HCT116 (cell line): ENCODE data around the gene ZNF282. TPM values are rescaled to one million over a fixed set of nuclear protein-coding genes. Genes with fewer than 3 reads are reported as not detected.

ENCODE experiments used
- ATAC-seq: fragments of 200-7000 bp; cut with Tn5 transposase; 2 replicates; pipeline ENCODE4 v1.9.1; 2020; ENCODE audit warnings: mild to moderate bottlenecking, moderate library complexity
- BruUV-seq: library from RNA; stranded (reverse); fragments of 400-500 nt; replicated peaks from 2 replicates; lab custom pipeline; 2021; lab: Mats Ljungman, UMichigan
- CTCF ChIA-PET: fragments of 300-600 bp; sonication (Branson Sonifier 250); formaldehyde crosslinking; loops from one replicate; lab custom pipeline; 2021; ENCODE audit warnings: antibody characterized with exemption; lab: Charles Lee
- POLR2A ChIA-PET: fragments of 300-600, 350-600 bp; sonication (Branson Sonifier 250); formaldehyde crosslinking; loops from one replicate; lab custom pipeline; 2021; ENCODE audit warnings: antibody characterized with exemption; lab: Charles Lee
- RAD21 ChIA-PET, 2 experiments: fragments of 300-600 bp; sonication (Branson Sonifier 250); formaldehyde crosslinking; loops; one replicate each; lab custom pipeline; 2023; ENCODE audit warnings: low total read pairs in 2 of 2; ENCODE audit not compliant: uncharacterized antibody in 2 of 2, unreplicated experiment in 2 of 2, low non-redundant PET in 1 of 2; lab: Charles Lee
- DNase-seq: peaks from one replicate; pipeline ENCODE4 v3.0.0-alpha.2; 2010; ENCODE audit warnings: low read depth, low spot score
- H2AFZ ChIP-seq: fragments of 200-600 bp; shearing (Covaris generic), sonication (generic); 2 replicates; pipeline ENCODE4 v1.6.1; 2017; ENCODE audit warnings: low read depth, mixed run types, mixed read lengths, antibody characterized with exemption, low read length; ENCODE audit not compliant: poor library complexity, severe bottlenecking
- H3K27ac ChIP-seq: 2 replicates; pipeline ENCODE4 v1.5.1; 2012; ENCODE audit warnings: low read depth, low read length
- H3K27me3 ChIP-seq: fragments of 200-600 bp; sonication (generic); 2 replicates; pipeline ENCODE4 v1.6.1; 2016; ENCODE audit warnings: mixed run types, low read length, mixed read lengths; ENCODE audit not compliant: insufficient read depth
- H3K36me3 ChIP-seq, 2 experiments: fragments of 200-500 bp in 1 of 2; fragments of 200-600 bp in 1 of 2; sonication (Bioruptor generic) in 1 of 2; sonication (generic) in 1 of 2; 2 replicates each; pipeline versions ENCODE4 v1.5.1 to v1.6.1; 2014 to 2016; ENCODE audit warnings: low read length in 2 of 2, inconsistent platforms in 1 of 2, mixed read lengths in 1 of 2, mixed run types in 1 of 2; ENCODE audit not compliant: insufficient read depth in 2 of 2, control insufficient read depth in 1 of 2
- H3K4me1 ChIP-seq, 2 experiments: fragments of 200-600 bp in 1 of 2; sonication (generic) in 1 of 2; 2 replicates each; pipeline versions ENCODE4 v1.5.1 to v1.6.1; 2012 to 2017; ENCODE audit warnings: low read length in 2 of 2, inconsistent platforms in 1 of 2, mild to moderate bottlenecking in 1 of 2, mixed read lengths in 1 of 2, mixed run types in 1 of 2, moderate library complexity in 1 of 2; ENCODE audit not compliant: insufficient read depth in 2 of 2, control insufficient read depth in 1 of 2
- H3K4me2 ChIP-seq: fragments of 200-600 bp; sonication (generic); 2 replicates; pipeline ENCODE4 v1.6.1; 2017; ENCODE audit warnings: mixed run types, low read length, mixed read lengths
- H3K4me3 ChIP-seq, 2 experiments: fragments of 200-600 bp in 1 of 2; sonication (generic) in 1 of 2; replicated peaks in 1 of 2; 2 replicates each; pipeline ENCODE4 v1.5.1; 2011 to 2016; ENCODE audit warnings: low read length in 2 of 2, control low read depth in 1 of 2, low read depth in 1 of 2, mild to moderate bottlenecking in 1 of 2, mixed read lengths in 1 of 2, mixed run types in 1 of 2
- H3K79me2 ChIP-seq: fragments of 200-600 bp; sonication (generic); 2 replicates; pipeline ENCODE4 v1.6.1; 2017; ENCODE audit warnings: mild to moderate bottlenecking, mixed run types, low read length, moderate library complexity, mixed read lengths; ENCODE audit not compliant: insufficient read depth
- H3K9ac ChIP-seq: fragments of 200-600 bp; sonication (generic); 2 replicates; pipeline ENCODE4 v1.6.1; 2016; ENCODE audit warnings: low read length, mixed read lengths
- H3K9me2 ChIP-seq: fragments of 200-600 bp; sonication (generic), shearing (Covaris generic); 2 replicates; pipeline ENCODE4 v1.6.1; 2017; ENCODE audit warnings: mixed run types, mild to moderate bottlenecking, moderate library complexity; ENCODE audit not compliant: insufficient read depth
- H3K9me3 ChIP-seq, 2 experiments: fragments of 200-500 bp in 1 of 2; fragments of 200-600 bp in 1 of 2; sonication (Bioruptor generic) in 1 of 2; sonication (generic) in 1 of 2; 2 replicates each; pipeline ENCODE4 v1.6.1; 2014 to 2017; ENCODE audit warnings: low read length in 2 of 2, mixed read lengths in 2 of 2, inconsistent platforms in 1 of 2, low read depth in 1 of 2, mild to moderate bottlenecking in 1 of 2, mixed run types in 1 of 2, moderate library complexity in 1 of 2; ENCODE audit not compliant: control insufficient read depth in 1 of 2, insufficient read depth in 1 of 2
- H4K20me1 ChIP-seq: fragments of 200-600 bp; sonication (generic), shearing (Covaris generic); 2 replicates; pipeline ENCODE4 v1.6.1; 2017; ENCODE audit warnings: mixed run types, mild to moderate bottlenecking, moderate library complexity; ENCODE audit not compliant: insufficient read depth
- ATF3 ChIP-seq: IDR thresholded peaks from 2 replicates; pipeline ENCODE4 v1.6.1; 2012
- CBX3 ChIP-seq: IDR thresholded peaks from 2 replicates; pipeline ENCODE4 v1.6.1; 2012; ENCODE audit warnings: low read depth
- ELF1 ChIP-seq: IDR thresholded peaks from 2 replicates; pipeline ENCODE4 v1.6.1; 2012; ENCODE audit warnings: low read depth, borderline replicate concordance
- EZH2 ChIP-seq: fragments of 200-600 bp; sonication (generic); IDR thresholded peaks from 2 replicates; pipeline ENCODE4 v1.6.1; 2017; ENCODE audit warnings: antibody characterized with exemption, mixed run types
- EZH2phosphoT487 ChIP-seq: fragments of 200-600 bp; IDR thresholded peaks from 2 replicates; pipeline ENCODE4 v1.6.1; 2018; ENCODE audit warnings: antibody characterized with exemption, borderline replicate concordance
- MAX ChIP-seq: IDR thresholded peaks from 2 replicates; pipeline ENCODE4 v1.6.1; 2012
- POLR2A ChIP-seq: IDR thresholded peaks from 2 replicates; pipeline ENCODE4 v1.7.0; 2011; ENCODE audit warnings: borderline replicate concordance; ENCODE audit not compliant: insufficient read depth, insufficient read length; ENCODE audit errors: extremely low read depth
- POLR2AphosphoS5 ChIP-seq: IDR thresholded peaks from 2 replicates; pipeline ENCODE4 v1.6.1; 2011; ENCODE audit warnings: mild to moderate bottlenecking, low read depth, low read length, moderate library complexity
- RAD21 ChIP-seq: IDR thresholded peaks from 2 replicates; pipeline ENCODE4 v1.6.1; 2012; ENCODE audit warnings: low read depth, mild to moderate bottlenecking
- REST ChIP-seq: IDR thresholded peaks from 2 replicates; pipeline ENCODE4 v1.6.1; 2012; ENCODE audit warnings: low read depth
- SP1 ChIP-seq: IDR thresholded peaks from 2 replicates; pipeline ENCODE4 v1.6.1; 2012; ENCODE audit warnings: low read depth
- SRF ChIP-seq: IDR thresholded peaks from 2 replicates; pipeline ENCODE4 v1.6.1; 2012; ENCODE audit warnings: low read depth
- TCF7L2 ChIP-seq: IDR thresholded peaks from 2 replicates; pipeline ENCODE4 v1.7.0; 2011; ENCODE audit warnings: borderline replicate concordance, inconsistent platforms; ENCODE audit not compliant: insufficient read depth, insufficient read length; ENCODE audit errors: extremely low read depth
- ZNF274 ChIP-seq: fragments of 200-500 bp; sonication (Bioruptor generic); IDR thresholded peaks from 2 replicates; pipeline ENCODE4 v1.6.1; 2014; ENCODE audit warnings: mild to moderate bottlenecking, low read depth, low read length, inconsistent platforms
- intact Hi-C: fragments of 100-400 bp; cut with micrococcal nuclease; formaldehyde crosslinking; loops from 2 replicates; pipeline ENCODE4 v1.10.0; 2022
- total RNA-seq: library from RNA; stranded (reverse); gene quantifications from one replicate; pipeline ENCODE4 v1.2.1, GENCODE V29; 2021; ENCODE audit not compliant: unreplicated experiment

ZNF282 gene
- total RNA-seq, 1 experiment from 2014 or later, result 30.4 TPM

GRCh38 chr7:149210551-149210950, 15.2 kb downstream of the ZNF282 start:
- ChIA-PET POLR2A (no interaction called here), RAD21 (no interaction called here)
- Histone ChIP-seq H3K9me3 (no peaks in the 10 kb centered on the region), H3K27ac (no peak overlapping the region), H4K20me1 (no peaks in the 10 kb centered on the region), H3K4me3 (no peak overlapping the region), H3K4me1 (peaks cover 0 to 9% of the 10 kb centered on the region in 2 experiments; a peak in 3 of 4 replicates)
- no peak for ATAC-seq
- intact Hi-C loops, result no loop called here
- TF ChIP-seq SP1, result no peak
- TF ChIP-seq MAX, result no peak
- TF ChIP-seq EZH2phosphoT487, result no peak
- TF ChIP-seq POLR2AphosphoS5, result no peak
- TF ChIP-seq, all 23 proteins: peak for 0
- Histone ChIP-seq H3K4me2 (no peak overlapping the region), H2AFZ (no peak overlapping the region), H3K27me3 (no peaks in the 10 kb centered on the region), H3K9me2 (no peaks in the 10 kb centered on the region), H3K36me3 (peaks cover 55 to 69% of the 10 kb centered on the region in 2 experiments), H3K9ac (no peak overlapping the region), H3K79me2 (peaks cover 6% of the 10 kb centered on the region; the same call in 1 of the 2 replicates)
- CTCF ChIA-PET, result no interaction called here
- DNase-seq, result no peak
- BruUV-seq, result no TSS peak

GRCh38 chr7:149214020-149214720, 18.8 kb downstream of the ZNF282 start:
- ChIA-PET CTCF (no interaction called here), POLR2A (no interaction called here), RAD21 (no interaction called here)
- no peak overlapping the region for H2AFZ ChIP-seq
- H3K4me2 ChIP-seq, result no peak overlapping the region
- H3K4me3 ChIP-seq, result no peak overlapping the region
- H3K27me3 ChIP-seq, result no peaks in the 10 kb centered on the region
- BruUV-seq, result no TSS peak
- TF ChIP-seq SP1, result no peak
- TF ChIP-seq RAD21, result no peak
- TF ChIP-seq ATF3, result no peak
- TF ChIP-seq CBX3, result no peak
- TF ChIP-seq REST, result no peak
- TF ChIP-seq POLR2AphosphoS5, result no peak
- no peak for TF ChIP-seq ELF1
- no peak for TF ChIP-seq EZH2
- no peak for TF ChIP-seq POLR2A
- no peak for TF ChIP-seq ZNF274
- TF ChIP-seq TCF7L2, result no peak
- no peak for TF ChIP-seq SRF
- no peak overlapping the region for H3K27ac ChIP-seq
- DNase-seq (no peak), ATAC-seq (no peak)
- H3K9me3 ChIP-seq, result no peaks in the 10 kb centered on the region
- intact Hi-C loops, result no loop called here
- H3K4me1 ChIP-seq, result peaks cover 0 to 5% of the 10 kb centered on the region in 2 experiments; a peak in 2 of 4 replicates
- H3K9me2 ChIP-seq, result no peaks in the 10 kb centered on the region
- no peaks in the 10 kb centered on the region; the same call in 1 of the 2 replicates for H3K79me2 ChIP-seq
- H3K9ac ChIP-seq, result no peak overlapping the region
- H3K36me3 ChIP-seq, result peaks cover 48 to 55% of the 10 kb centered on the region in 2 experiments
- H4K20me1 ChIP-seq, result no peaks in the 10 kb centered on the region
